Hepatocyte (in vitro differentiated cells): ENCODE results near the gene HIVEP2. TPM values are rescaled to one million over a fixed set of nuclear protein-coding genes. Genes with fewer than 3 reads are reported as not detected.

ENCODE experiments used
- DNase-seq: peaks from one replicate; pipeline ENCODE4 v3.0.0-alpha.2; 2016; ENCODE audit warnings: low spot score
- H2AFZ ChIP-seq: fragments of 200-600 bp; sonication (generic); 2 replicates; pipeline ENCODE4 v1.6.0; 2016; ENCODE audit warnings: antibody characterized with exemption, mild to moderate bottlenecking
- H3K27ac ChIP-seq: fragments of 200-600 bp; sonication (generic); 2 replicates; pipeline ENCODE4 v1.5.1; 2016; ENCODE audit warnings: mild to moderate bottlenecking
- H3K27me3 ChIP-seq: fragments of 200-600 bp; sonication (generic); 2 replicates; pipeline ENCODE4 v1.6.1; 2016
- H3K36me3 ChIP-seq: fragments of 200-600 bp; sonication (generic); replicated peaks from 2 replicates; pipeline ENCODE4 v1.5.1; 2016; ENCODE audit warnings: low read depth; ENCODE audit not compliant: insufficient read depth
- H3K4me1 ChIP-seq: fragments of 200-600 bp; sonication (generic); 2 replicates; pipeline ENCODE4 v1.5.1; 2016; ENCODE audit warnings: mild to moderate bottlenecking, moderate library complexity; ENCODE audit not compliant: insufficient read depth
- H3K4me2 ChIP-seq: fragments of 200-600 bp; sonication (generic); 2 replicates; pipeline ENCODE4 v1.6.0; 2016
- H3K4me3 ChIP-seq: fragments of 200-600 bp; sonication (generic); 2 replicates; pipeline ENCODE4 v1.5.1; 2016; ENCODE audit warnings: mild to moderate bottlenecking
- H3K79me2 ChIP-seq: fragments of 200-600 bp; sonication (generic); 2 replicates; pipeline ENCODE4 v1.6.0; 2017; ENCODE audit warnings: mild to moderate bottlenecking
- H3K9me2 ChIP-seq: fragments of 200-600 bp; sonication (generic); replicated peaks from 2 replicates; pipeline ENCODE4 v1.6.0; 2017; ENCODE audit warnings: mild to moderate bottlenecking; ENCODE audit not compliant: insufficient read depth
- H3K9me3 ChIP-seq: fragments of 200-600 bp; sonication (generic); 2 replicates; pipeline ENCODE4 v1.5.1; 2016; ENCODE audit warnings: low read depth, mild to moderate bottlenecking
- H4K20me1 ChIP-seq: fragments of 200-600 bp; sonication (generic); 2 replicates; pipeline ENCODE4 v1.6.0; 2016; ENCODE audit warnings: mild to moderate bottlenecking; ENCODE audit not compliant: insufficient read depth, poor library complexity, severe bottlenecking
- CTCF ChIP-seq: fragments of 200-600 bp; sonication (generic); IDR thresholded peaks from 2 replicates; pipeline ENCODE4 v1.5.1; 2016; ENCODE audit warnings: antibody characterized with exemption, mild to moderate bottlenecking; ENCODE audit not compliant: poor library complexity
- EZH2 ChIP-seq: fragments of 200-600 bp; sonication (generic); IDR thresholded peaks from 2 replicates; pipeline ENCODE4 v1.6.1; 2016; ENCODE audit warnings: antibody characterized with exemption, mild to moderate bottlenecking, borderline replicate concordance
- EZH2phosphoT487 ChIP-seq: fragments of 200-600 bp; sonication (generic); IDR thresholded peaks from one replicate; pipeline ENCODE4 v1.6.1; 2018; ENCODE audit warnings: antibody characterized with exemption, mild to moderate bottlenecking, low read depth, moderate library complexity; ENCODE audit not compliant: unreplicated experiment, severe bottlenecking
- WGBS: methylation state at CpG from one replicate; pipeline ENCODE4 v1.1.6; 2016; ENCODE audit warnings: low lambda C conversion rate; ENCODE audit errors: missing lambda C conversion rate; 5-methylcytosine and 5-hydroxymethylcytosine counted together
- polyA plus RNA-seq: library from polyadenylated mRNA; unstranded; fragments of >200 nt; fragmentation: Nextera tagmentation; extraction: Ambion mirVana; gene quantifications from 2 replicates; pipeline ENCODE4 v1.2.1, GENCODE V29; 2016
- total RNA-seq: library from RNA; depleted of rRNA; stranded (reverse); fragments of >200 nt; gene quantifications from 2 replicates; pipeline ENCODE4 v1.2.3, GENCODE V29; 2014

The HIVEP2 gene
- total and polyA plus RNA-seq, 2 experiments from 2014 or later, result 3.3 to 9.4 TPM

GRCh38 chr6:142824426-142824825 is 120.5 kb downstream of the HIVEP2 start:
- no peak for DNase-seq
- Histone ChIP-seq H3K4me3 (no peak overlapping the region), H4K20me1 (no peaks in the 10 kb centered on the region), H3K27ac (no peak overlapping the region), H3K36me3 (no peaks in the 10 kb centered on the region), H3K4me2 (no peak overlapping the region), H3K27me3 (no peaks in the 10 kb centered on the region), H3K4me1 (peaks cover 21% of the 10 kb centered on the region), H3K79me2 (no peaks in the 10 kb centered on the region), H3K9me2 (no peaks in the 10 kb centered on the region), H2AFZ (no peak overlapping the region), H3K9me3 (no peaks in the 10 kb centered on the region)
- TF ChIP-seq CTCF, result no peak
- no peak for TF ChIP-seq EZH2phosphoT487
- no peak for TF ChIP-seq EZH2
- 68% methylated on average over 3 of the region's 3 CpGs for WGBS

- Histone ChIP-seq H3K27me3 (no peaks in the 10 kb centered on the region), H3K4me3 (no peak overlapping the region), H3K4me1 (peaks cover 21% of the 10 kb centered on the region), H3K9me3 (no peaks in the 10 kb centered on the region), H3K27ac (no peak overlapping the region), H3K36me3 (no peaks in the 10 kb centered on the region), H2AFZ (no peak overlapping the region), H3K4me2 (no peak overlapping the region), H3K9me2 (no peaks in the 10 kb centered on the region), H4K20me1 (no peaks in the 10 kb centered on the region), H3K79me2 (peaks cover 2% of the 10 kb centered on the region)
- 79% methylated on average over 10 of the region's 10 CpGs for WGBS
- DNase-seq, result no peak
- no peak for TF ChIP-seq EZH2
Measured at GRCh38 chr6:142823256-142823902, 121.6 kb downstream of the HIVEP2 start.

- Histone ChIP-seq H3K79me2 (peaks cover 2% of the 10 kb centered on the region), H3K27ac (no peak overlapping the region), H3K4me3 (no peak overlapping the region), H3K9me2 (no peaks in the 10 kb centered on the region), H4K20me1 (no peaks in the 10 kb centered on the region), H3K4me2 (no peak overlapping the region), H2AFZ (no peak overlapping the region), H3K27me3 (no peaks in the 10 kb centered on the region), H3K9me3 (no peaks in the 10 kb centered on the region), H3K36me3 (no peaks in the 10 kb centered on the region), H3K4me1 (peaks cover 21% of the 10 kb centered on the region)
- DNase-seq, result no peak
- no peak for TF ChIP-seq EZH2phosphoT487
- peak; percentile 18 for TF ChIP-seq CTCF
- no peak for TF ChIP-seq EZH2
- 54% methylated on average over 3 of the region's 3 CpGs for WGBS
Measured at GRCh38 chr6:142822842-142823241, 122.1 kb downstream of the HIVEP2 start.

- Histone ChIP-seq H4K20me1 (no peaks in the 10 kb centered on the region), H3K27ac (no peak overlapping the region)
- 98% methylated on average over 1 of the region's 1 CpG for WGBS
Measured at GRCh38 chr6:142822383-142822782, 122.6 kb downstream of the HIVEP2 start.

More at GRCh38 chr6:142822383-142822782, 122.6 kb downstream of the HIVEP2 start:
- Histone ChIP-seq H3K79me2 (peaks cover 2% of the 10 kb centered on the region), H2AFZ (no peak overlapping the region), H3K9me2 (no peaks in the 10 kb centered on the region), H3K4me1 (peaks cover 18% of the 10 kb centered on the region), H3K4me2 (no peak overlapping the region), H3K4me3 (no peak overlapping the region), H3K27me3 (no peaks in the 10 kb centered on the region), H3K36me3 (no peaks in the 10 kb centered on the region), H3K9me3 (no peaks in the 10 kb centered on the region)
- no peak for DNase-seq
- TF ChIP-seq EZH2 (no peak), EZH2phosphoT487 (no peak), CTCF (no peak)
